Femur (tissue), 1 donor: Measurements from ENCODE around the gene TRIM26.

Experiments used
- DNase-seq: peaks from one replicate; pipeline ENCODE4 v3.0.0-alpha.2; 2017

TRIM26 gene

DNA sequence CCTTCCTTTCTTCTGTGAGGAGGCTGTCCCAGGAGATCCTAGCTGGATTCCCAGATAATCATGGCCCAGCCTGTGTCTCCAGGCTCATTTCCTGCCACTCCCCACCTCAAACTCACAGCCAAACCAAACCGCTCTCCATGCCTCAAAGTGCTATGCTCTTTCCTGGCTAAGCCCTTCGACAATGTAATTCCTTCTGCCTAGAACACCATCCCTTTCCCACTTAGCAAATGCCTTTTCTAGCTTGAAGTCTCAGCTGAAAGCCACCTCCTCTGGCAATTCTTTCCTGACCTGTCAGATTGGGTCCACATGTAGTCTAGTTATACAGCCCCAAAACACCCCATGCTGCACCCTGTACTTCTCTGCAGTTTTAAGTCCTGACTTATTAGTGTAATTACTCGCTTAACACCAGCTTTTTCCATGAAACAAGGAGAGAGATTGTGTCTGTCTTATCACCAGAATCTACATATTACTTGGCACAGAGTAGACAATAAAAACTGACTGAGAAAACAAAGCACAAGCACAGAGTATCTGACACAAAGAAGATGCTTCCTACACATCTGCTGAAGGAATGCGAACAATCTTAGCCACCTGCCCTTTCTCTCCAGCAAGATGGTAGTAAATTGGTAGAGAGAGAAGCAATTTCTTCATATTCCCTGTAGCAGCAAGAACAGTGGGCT, 5.4 kb downstream of the TRIM26 start:
- peak; percentile 56 for DNase-seq

DNA sequence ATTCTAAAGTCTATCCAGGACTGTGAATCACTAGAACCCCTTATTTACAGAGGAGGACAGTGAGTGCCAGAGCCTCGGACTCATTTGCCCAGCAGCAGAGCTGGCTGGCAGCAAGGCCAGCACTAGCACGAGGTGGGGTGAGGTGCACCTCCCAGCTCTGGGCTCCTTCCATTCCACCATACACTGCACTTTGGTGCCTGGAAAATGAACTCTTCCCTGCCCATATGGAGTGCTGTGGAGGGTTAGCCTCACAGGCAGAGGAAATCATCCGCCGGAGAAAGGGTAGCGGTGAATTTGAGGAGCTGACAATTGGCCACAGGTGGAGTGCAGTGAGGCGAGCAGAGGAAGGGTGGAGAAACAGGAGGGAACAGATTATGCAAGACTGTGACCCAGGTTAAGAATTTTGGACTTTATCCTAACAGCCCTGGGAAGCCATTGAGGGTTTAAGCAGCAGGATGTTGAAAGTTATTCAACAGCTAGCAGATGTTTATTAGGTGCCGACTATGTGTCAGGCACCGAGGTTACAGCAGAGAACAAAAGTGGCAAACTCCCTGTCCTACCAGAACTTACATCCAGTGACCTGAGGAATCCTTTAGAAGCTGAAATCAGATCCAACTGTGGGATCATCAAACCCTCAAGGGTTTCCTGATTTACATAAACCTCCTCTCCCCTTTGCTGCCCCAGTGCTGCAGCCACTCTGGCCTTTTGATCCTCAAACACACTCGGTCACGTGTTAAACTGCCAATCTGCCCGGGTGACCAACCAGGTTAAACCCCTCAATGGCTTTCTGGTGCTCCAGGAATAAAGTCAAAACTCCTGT, 6.2 kb downstream of the TRIM26 start:
- no peak for DNase-seq

DNA sequence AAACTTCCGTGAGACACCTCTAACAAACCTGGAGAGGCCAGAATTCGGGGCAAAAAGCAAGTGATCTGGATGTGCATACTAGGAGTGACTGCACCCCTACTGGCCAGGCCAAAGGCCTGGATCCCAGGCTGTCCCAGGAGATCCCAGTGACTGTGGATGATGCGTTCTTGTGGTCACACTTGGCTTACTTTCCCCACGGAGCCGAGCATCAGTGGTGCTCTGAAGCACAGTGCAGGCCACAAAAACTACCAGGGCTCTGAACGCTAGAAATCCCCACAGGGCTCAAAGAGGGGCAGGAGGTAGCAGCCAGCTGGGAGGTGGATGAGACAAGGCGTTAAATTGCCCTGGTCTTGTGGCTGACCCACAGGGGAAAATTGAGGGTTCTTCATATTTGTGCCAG, 7.1 kb downstream of the TRIM26 start:
- no peak for DNase-seq

DNA sequence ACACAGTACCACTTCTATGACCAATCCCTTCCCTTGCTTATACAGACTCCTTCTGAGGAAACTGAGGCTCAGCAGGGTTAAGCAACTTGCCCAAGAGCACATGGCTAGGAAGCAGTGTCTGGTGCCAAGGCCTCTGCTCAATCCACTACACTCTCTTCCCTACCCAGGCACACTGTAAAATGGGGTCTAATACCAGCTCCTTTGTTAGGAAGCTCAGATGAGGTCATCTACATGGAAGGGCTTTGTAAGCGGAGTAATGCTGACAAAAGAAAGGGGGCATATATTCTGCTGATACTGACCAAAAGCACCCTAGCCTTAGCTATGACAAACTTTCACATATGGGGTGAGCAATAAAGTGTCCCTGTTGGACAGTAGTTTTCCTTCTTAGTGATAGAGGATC, 9.1 kb downstream of the TRIM26 start:
- DNase-seq = no peak

DNA sequence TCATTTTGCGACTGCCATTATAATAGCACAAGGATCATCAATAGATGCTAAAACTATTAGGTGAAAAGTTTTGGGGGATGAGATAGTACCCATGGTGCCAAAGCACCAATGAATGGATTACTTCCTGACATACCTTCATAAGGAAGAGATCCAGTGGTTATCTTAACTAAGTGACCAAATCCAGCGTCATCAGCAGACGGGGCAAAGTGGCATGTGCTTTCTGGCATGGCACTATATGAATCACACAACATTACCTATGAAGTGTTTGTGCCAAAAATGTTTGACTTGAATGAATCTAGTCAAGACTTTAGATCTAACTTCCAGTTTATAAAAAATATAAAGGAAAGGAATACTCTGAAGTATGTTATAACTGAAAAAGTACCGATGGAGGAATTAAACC, 10.8 kb downstream of the TRIM26 start:
- DNase-seq = no peak

DNA sequence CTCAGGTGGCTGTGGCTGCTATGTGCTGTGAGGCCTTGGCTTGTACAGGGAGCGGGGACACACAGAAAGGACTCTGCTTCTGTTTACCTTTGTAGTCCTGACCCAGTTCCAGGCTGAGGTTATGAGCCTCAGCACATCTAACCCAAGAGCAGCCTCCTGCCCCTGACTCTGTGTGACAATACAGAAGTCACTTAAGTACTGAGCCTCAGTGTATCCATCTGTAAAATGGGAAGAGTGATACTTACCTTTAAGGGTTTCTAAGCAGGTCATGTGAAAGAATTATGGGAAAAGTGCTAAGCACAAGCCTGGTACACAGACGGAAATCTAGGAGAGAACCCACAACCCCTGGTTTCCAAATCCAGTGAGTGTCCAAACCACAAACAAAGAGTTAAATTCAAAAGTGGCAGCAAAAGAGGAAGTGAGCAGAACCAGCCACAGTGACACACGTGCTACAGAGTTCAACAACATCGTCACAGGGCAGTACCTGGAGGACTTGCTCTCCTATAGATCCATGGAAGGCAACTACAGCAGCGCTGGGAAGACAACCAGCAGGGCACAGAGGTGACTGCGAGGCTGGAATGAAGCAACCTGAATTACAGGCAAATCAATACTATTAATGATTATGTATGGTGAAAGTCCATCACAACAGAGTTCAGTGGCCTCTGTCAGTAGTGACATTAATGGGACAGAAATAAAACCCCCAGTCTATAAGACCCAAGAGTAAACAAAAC, 12.5 kb downstream of the TRIM26 start:
- no peak for DNase-seq

DNA sequence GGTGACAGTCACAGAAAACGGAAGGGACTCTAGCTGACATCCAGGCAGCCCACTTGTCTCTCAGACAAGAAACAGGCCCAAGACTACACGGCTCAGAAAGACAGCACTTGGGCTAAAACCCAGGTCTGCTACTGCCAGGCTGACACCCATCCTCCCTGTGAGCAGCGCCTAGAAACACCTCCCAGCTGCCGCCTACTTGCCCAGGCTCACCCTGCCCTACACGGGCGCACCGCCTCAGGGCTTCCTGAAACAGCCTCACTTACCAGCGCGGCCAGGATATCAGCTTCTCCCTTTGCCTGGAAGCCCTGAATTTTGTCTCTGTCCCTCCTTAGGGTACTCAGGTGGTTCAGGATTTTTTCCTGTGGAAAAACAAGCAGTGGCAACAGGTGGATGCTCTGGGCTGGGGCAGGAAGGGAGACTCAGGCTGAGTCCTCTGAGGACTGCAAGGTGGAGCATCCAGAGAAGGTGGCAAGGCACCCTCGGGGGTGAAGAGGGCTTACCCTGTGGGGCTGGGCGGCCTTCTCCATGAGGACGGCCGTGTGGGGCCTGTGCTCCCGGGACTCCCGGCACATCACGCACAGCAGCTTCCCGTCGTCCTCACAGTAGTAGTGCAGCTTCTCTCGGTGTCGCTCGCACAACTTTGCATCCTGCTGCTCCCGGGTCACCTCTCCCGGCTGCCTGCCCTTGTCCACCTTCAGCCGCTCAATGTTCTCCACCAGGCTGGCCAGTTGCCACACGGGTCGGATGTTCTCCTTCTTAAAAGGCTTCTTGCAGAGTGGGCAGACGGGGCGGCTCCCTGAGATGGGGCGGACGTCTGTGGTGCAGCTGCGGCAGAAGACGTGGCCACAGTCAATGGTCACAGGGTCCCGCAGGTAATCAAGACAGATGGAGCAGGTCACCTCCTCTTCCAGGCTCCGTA, 14.8 kb downstream of the TRIM26 start:
- no peak for DNase-seq

DNA sequence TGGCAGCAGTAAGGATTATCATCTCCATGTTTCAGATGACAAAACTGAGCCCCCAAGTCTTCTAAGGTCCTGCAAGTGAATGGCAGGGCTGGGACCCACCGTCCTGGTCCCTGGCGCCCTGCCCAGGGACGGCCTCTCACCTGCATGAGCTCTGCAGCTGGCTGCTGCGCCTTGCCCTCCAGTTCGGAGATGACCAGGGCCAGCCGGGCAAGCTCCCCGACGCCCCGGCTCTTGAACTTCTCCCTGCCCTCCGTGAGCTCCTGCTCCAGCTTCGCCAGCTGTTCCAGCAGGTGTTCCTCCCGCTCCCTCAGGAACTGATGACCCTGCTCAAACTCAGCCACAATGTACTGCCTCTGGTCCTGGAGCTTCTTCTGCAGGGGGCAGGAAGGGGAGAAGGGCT, 16.8 kb downstream of the TRIM26 start:
- DNase-seq = no peak

DNA sequence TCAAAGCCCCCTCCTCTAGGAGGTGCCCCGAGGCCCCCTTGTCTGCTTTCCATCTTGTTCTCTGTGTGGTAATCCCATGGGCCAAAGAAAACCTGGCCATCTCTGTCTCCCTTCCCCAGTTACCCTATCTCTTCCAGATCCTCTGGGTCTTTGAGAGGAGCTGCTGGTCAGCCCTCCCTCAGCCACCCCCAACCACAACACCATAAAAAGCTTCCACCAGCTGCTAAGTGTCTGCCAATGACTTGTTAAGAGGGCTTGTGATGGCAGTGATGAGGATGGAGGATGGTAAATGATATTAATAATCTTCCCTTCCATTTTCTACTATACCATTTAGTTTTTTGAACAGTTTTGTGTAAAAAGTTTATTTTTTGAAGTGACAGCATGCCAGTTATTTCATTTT, 17.3 kb downstream of the TRIM26 start:
- no peak for DNase-seq

DNA sequence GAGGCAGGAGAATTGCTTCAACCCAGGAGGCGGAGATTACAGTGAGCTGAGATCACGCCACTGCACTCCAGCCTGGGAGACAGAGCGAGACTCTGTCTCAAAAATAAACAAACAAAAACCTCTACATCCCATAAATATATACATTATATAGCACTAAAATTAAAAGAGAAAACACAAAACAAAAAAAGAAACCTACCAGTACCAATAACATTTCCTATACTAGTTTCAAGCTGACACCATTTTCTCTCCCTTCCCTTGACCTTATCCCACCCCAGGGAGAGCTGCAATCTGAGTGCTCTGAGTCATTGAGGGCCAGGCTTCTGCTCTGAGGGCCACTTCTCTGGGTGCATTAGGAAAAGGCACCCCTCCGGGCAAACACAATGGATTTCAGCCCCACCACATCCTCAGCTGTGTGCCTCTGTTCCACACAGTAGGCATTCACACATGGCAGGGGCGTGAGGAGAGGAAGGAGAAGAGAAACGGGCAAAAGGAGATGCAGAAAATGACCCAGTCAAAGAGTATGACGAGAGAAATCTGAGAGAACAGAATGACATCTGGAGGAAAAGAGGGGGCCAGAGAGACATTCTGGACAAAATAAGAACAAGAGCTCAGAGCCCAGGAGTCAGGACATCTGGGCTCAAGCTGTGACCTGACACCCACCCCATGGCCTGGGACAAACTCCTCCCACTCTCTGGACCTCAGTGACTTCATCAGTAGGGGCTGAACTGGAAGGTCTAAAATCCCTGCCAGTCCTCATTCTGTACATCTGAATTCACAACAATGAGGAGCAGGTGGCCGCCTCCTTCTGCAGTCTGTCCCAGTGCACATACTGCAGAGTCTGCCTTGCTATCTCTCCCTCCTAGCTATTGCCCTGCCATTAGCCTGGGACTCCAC, 18.2 kb downstream of the TRIM26 start:
- DNase-seq = no peak

DNA sequence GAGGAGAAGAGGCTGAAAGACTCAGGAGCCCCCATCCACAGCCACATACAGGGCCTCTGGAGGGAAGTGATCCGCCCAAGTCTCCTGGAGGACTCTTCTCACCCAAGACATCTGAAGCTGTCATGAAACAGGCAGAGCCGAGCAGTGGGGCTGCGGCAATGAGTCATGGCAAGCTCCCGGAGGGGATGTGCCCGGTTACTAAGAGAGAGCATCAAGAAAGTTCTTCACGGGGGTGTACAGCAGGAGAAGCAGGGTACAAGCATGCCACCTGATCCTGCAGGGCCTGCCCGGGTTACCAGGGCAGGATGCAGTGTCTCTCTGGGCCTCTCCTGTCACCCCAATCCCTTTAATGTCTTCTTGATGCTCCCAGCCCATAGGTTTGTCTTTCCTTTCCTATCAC, 21.1 kb downstream of the TRIM26 start:
- DNase-seq = no peak

DNA sequence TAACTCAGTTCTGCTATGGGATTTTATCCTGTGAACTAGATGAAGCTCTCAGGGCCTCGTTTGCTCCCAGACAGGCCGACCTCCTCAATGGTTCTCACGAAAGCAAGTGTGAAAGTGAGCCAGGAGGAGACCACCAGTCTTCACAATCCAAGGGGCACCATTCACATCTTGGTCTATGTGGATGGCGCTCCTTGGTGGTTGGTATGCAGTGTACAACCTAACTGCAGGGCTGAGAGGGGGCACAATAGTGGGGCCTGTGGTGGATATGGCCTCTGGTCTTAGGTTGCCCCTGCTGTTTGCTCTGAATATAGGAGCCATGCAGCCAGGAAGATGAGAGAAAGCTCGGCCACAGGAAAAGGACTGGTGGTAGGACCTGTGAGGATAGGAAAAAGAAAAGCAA, 24.7 kb downstream of the TRIM26 start:
- no peak for DNase-seq

DNA sequence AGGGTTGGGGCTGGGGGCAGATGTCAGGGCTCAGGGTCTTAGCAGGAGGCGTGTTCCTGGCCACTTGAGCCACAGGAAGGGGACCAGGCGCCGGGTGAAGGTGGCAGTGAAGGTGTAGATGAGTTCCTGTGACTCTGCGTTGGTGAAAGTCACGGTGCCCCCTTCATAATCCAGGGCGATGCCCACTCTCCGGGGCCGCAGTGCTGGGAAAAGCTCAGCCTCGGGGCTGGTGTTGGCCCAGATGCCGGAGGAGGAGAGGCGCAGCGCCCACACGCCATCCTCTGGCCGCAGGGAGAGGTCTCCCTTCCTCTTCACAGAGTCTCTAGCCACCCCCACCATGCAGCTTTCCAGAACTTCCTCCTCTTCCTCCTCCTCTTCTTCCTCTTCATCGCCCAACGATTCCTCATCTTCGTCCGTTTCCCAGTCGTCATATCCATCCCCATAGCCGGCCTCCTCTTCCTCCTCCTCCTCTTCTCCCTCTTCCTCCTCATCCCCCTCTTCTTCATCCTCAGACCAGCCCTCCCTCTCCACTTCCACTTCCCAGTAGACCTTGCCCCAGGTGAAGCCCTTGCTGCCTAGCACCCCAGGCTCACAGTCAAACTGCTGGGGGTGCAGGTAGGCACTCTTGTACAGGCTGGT, 27.2 kb downstream of the TRIM26 start:
- DNase-seq = no peak

DNA sequence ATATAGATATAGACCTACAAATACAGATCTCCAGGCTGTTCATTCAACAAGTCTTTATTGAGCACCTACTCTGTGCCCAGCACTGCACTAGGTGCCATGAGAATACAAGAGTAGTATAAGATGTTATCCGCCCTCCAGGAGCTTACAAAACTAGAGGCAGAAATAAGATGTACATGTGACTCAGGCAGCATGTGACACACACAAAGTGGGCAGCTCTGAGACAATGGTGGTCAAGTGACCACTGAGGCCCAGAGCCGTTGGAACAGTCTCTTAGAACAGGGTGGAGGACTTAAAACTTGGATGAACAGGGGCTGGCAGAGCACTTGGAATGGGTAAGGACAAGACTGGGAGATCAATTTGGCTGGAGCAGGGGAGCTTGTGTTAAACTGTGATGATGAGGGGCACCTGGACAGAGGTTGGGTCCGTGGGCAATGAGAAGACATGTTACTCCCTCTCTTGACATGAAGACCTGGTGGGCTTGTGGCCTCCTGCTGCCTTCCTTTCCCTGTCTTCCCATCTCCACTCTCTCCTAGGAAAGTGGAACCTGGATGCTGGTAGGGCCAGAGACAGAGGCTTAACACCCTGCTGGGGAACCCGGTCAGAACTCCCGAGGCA, 28.7 kb downstream of the TRIM26 start:
- DNase-seq = no peak

DNA sequence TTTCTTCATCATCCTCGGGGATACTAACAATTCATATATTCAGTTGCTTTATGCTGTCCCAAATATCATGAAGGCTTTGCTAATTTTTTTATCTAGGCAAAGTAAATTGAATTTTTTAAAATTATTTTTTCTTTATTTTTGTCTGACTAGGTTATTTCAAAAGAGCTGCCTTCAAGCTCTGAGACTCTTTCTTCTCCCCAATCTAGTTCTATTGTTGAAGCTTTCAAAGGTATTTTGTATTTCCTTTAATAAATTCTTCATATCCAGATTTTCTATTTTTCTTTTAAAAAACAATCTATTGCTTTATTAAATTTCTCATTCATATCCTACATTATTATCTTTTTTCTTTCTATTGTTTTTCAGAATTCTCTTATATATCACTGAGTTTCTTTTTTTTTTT, 33.1 kb downstream of the TRIM26 start:
- DNase-seq = no peak

DNA sequence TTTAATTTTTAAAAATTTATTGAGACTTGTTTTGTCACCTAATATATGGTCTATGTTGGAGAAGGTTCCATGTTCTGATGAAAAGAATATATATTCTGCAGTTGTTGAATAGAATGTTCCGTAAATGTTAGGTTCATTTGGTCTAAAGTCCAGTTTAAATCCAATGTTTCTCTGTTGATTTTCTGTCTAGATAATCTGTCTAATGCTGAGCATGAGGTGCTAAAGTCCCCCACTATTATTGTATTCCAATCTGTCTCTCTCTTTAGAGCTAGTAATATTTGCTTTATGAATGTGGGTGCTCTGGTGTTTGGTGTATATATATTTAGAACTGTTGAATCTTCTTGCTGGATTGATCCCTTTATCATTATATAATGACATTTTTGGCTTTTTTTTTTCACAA, 34.4 kb downstream of the TRIM26 start:
- no peak for DNase-seq

DNA sequence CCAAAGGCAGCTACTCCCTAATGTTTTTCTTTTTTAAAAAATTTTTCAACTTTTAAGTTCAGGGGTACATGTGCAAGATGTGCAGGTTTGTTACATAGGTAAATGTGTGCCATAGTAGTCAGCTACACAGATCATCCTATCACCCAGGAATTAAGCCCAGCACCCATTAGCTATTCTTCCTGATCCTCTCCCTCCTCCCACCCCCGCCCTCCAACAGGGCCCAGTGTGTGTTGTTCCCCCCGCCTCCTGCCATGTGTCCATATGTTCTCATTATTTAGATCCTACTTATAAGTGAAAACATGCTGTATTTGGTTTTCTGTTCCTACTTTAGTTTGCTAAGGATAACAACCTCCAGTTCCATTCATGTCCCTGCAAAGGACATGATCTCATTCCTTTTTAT, 37.4 kb downstream of the TRIM26 start:
- DNase-seq = no peak

DNA sequence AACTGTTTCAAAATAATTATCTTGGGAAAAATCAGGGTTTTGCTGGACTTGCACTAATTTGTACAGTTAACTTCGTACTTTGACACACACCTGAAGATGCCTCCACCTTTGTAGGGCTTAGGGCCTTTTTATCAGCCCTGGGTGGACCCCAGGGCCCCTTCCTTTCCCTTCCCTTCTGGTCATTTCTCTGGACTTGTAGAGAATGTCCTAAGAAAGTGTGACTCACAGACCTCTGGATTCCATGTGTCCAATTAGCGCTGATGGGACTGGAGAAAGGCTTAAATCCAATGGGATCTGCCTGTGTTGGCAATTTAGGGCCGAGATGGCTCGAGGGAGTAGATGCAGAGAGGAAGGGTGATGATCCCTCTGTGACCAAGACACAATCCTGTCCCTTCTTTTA, 40.5 kb downstream of the TRIM26 start:
- no peak for DNase-seq

DNA sequence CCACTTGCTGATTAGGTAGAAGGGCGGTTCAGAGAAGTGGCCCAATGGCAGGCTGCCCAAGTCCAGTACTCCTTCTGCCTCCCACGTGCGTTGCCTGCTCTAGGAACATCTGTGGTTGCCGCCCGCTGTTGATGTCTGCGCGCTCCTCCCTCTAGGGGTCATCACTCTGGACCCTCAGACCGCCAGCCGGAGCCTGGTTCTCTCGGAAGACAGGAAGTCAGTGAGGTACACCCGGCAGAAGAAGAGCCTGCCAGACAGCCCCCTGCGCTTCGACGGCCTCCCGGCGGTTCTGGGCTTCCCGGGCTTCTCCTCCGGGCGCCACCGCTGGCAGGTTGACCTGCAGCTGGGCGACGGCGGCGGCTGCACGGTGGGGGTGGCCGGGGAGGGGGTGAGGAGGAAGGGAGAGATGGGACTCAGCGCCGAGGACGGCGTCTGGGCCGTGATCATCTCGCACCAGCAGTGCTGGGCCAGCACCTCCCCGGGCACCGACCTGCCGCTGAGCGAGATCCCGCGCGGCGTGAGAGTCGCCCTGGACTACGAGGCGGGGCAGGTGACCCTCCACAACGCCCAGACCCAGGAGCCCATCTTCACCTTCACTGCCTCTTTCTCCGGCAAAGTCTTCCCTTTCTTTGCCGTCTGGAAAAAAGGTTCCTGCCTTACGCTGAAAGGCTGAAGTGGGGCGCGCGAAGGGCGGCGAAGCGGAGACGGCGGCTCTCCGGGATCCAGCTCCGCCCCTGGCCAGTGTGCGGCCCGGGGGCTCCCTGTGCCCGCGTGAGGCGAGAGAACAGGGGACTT, 41.3 kb downstream of the TRIM26 start:
- DNase-seq = peak; percentile 30
